HG02973 (cell line): ENCODE data around the gene ASTE1.
"Not testable (repeated sequence)": the region's sequence is repeated elsewhere in the genome, so short reads cannot be mapped to it uniquely, and the experiment has no call there.

Source experiments
- ATAC-seq: cut with Tn5 transposase; IDR thresholded peaks from one replicate; pipeline ENCODE4 v1.9.1; 2021; ENCODE audit warnings: moderate library complexity; ENCODE audit not compliant: unreplicated experiment

The ASTE1 gene, protein sequence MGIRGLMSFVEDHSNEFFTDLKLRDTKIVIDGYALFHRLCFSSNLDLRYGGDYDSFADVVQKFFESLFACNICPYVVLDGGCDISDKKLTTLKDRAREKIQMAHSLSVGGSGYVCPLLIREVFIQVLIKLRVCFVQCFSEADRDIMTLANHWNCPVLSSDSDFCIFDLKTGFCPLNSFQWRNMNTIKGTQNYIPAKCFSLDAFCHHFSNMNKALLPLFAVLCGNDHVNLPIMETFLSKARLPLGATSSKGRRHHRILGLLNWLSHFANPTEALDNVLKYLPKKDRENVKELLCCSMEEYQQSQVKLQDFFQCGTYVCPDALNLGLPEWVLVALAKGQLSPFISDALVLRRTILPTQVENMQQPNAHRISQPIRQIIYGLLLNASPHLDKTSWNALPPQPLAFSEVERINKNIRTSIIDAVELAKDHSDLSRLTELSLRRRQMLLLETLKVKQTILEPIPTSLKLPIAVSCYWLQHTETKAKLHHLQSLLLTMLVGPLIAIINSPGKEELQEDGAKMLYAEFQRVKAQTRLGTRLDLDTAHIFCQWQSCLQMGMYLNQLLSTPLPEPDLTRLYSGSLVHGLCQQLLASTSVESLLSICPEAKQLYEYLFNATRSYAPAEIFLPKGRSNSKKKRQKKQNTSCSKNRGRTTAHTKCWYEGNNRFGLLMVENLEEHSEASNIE

DNA sequence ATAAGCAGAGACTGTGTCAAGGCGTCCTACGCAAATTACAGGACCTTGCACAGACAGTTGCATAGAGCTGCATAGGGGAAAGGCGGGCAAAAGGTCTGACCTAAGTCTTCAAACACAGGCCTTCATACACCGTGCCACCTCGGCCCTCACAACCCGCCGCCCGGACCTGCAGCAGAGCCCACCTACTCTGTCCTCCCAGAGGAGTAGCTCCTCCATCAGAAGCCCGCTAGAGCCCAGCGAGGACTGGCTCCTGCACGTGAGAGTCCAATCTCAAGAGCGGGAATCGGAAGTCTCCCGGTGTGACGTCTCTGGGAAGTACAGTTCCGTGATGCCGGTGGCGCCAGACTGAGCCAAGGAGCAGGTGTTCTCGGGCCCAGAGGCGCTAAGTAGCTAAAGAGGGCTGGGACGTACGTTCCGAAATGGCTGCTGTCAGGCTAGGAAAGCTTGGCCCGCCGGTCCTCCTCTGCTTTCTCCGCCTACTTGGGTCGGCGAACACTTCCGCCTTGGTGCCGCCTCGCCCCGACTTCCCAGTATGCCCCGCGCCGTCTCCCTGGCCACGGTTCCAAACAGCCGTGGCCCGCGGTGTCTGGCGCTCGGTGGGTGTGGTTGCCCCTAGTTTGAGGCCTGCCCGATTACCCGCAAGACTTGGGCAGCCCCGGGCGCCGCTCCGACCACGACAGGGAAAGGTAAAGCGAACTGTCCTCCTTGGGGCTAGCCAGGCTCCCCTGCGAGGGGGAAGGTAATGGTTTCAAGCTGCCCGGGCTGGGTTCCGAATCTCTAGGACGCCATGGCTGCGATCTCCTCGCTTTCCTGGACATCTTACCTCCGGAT, at the start of gene ASTE1, which contains the start of gene NEK11:
Gene ASTE1, minus strand, starts transcription at position 505 of the 831 bp plus-strand sequence. CDS start 1,519 bp downstream, outside the sequence.
Gene NEK11, plus strand, starts transcription at position 557 of the 831 bp plus-strand sequence. CDS start 2,832 bp downstream, outside the sequence.
- ATAC-seq: peak; percentile 98

DNA sequence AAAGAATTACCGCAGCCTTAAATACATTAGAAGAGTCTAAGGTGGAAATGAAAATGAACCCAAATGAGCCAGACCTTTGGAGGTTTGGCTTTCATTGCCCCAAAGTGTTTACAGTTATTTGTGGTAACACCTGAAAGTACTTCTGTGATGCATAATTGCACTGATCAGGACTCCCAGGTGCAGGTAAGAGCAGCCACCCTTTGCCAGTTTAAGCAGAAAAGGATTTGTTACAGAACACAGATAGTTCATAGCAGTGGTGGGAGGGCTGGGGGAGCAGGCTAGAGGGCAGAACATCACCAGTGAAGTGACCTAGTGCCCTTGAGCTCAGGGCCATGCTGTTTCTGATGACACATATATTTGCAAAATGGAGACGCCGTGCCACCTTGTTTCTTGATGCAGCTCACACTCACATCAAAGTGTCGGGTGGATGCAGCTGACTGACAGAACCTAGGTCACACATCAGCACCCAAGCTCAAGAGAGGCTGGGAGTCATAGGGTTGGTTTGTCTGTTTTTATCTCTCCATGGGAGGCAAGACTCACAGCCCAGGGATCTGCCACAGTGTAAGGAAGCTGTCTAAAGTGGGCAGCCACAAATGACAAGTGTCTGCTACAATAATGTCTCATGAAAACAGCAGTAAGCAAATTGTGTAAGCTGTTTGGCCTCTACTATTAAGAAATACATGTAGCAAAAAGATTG, 49.2 kb upstream of the ASTE1 start:
- ATAC-seq: no peak

DNA sequence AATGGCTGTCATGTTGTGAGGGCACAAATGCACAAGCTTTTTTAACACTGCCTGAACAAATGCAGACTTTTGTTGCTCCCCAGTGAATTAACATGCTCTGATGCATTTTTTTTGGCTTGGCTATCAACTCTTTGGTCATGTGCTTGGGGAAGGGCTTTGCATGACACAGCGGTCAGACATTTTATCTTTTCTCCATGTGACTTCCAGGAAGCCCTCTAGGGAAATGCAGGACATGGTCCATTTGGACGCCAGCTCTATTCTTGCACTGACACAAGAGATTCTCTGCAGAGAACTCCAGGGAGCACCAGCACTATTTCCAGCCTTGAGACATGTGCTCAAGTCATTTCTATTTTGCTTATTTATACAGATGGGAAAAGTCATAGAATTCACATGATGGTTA, 46.2 kb upstream of the ASTE1 start:
- ATAC-seq: no peak

DNA sequence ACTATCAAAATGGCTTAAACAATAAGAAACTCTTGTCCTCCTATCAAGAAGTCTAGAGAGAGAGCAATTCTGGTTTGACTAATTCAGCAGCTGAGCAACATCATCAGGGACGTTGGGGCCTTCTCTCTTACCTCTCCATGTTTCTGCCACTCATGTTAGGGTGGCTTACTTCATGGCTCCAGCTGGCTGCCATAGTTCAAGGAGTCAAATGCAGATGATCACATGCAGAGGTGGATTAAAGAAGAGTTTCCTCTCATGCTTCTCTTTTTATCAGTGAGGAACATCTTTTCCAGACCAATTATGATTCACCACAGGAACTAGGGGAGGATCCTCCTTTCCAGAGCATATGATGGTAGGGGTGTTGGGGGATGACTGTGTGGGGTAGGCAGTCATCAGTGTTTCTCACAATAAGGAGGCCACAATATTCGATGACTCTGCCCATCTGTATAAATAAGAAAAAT, 45.5 kb upstream of the ASTE1 start:
- no peak for ATAC-seq

DNA sequence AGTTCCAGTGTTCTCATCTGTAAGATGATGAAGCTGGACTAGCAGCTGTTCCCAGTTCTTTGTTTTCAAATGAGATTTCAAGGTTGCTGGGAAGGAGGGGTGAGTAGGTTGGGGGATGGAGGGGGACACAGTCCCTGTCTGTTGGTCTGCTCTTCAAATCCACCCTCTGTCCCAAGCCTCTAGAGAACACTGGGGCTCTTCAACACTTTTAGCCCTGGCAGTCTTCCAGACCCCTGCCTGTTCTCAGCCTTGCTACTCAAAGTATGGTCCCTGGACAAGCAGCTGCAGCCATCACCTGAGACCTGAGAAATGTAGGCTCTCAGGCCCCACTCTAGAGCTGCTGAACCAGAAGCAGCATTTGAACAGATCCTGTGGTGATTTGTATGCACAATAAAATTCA, 41.4 kb upstream of the ASTE1 start:
- ATAC-seq: no peak

DNA sequence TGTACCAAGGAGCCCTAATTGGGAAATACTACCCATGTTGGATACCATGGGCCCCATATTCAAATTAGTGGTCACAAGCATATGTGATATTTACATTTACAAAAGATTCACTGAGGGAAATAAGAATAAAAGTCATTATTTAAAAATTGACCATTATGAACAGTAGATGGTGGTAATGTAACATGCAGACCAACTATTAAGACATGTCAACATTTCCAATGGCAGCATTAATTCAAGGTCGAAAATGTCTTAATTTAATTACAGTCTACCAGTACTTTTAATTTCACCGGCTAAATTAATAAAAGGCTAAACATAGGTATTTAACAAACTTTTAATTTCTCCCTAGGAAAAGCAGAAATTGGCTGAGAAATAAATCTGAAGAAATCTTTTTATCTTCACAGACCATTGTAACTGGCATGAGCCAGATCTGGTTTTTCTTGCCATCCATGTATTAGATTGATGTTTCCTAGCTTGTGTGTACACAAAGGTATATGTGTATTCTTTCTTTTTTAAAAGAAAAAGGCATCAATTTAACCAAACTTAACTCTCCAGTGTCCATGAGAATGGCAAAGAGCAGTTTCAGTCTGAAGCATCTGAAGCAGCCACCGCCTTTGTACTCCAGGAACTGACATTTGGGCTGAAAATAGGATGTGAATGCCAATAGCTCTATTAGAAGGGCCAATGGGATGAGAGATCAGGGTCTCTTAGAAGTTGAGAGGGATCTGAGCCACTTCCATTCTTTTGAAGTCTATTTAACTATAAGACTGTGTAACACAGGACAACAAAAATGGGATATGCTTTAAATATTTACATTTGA, 26.6 kb upstream of the ASTE1 start:
- no peak for ATAC-seq

DNA sequence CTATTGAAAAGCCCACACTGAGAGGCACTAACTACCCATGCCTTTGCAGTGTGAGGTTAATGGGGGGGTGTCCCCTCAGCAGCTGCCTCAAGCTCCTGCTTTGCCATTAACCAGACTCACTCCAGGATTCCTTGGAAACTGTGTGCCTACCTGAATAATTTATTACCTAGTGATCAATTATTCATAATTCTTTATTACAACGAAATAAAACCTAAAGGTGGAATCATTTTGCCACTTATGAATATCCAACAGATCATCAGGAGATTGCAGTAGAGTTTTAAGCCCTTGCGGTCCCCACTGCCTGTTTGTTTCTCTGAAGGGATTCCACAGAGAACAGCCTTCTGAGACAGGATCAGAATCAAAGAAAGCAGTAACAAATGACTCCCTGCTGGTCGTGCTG, 23.4 kb upstream of the ASTE1 start:
- no peak for ATAC-seq

DNA sequence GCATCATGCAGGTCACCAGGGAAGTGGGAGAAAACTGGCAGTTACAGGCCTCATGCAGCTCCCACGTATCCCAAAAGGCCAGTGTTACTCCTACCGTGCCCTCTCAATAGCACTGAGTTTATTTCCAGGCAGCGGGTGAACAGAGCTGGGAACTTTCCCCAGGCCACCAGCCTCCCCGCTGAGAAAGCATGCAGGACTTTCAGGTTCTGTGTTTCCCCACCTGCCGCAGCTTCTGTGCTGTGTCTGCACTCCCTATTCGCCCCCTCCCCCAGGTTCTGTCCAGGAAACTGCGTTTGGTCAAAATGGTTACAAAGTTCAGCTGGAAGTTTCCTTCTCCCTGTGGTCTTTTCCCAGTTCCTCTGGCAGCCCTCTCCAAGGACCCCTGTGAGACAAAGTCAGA, 21.4 kb upstream of the ASTE1 start:
- ATAC-seq: no peak

DNA sequence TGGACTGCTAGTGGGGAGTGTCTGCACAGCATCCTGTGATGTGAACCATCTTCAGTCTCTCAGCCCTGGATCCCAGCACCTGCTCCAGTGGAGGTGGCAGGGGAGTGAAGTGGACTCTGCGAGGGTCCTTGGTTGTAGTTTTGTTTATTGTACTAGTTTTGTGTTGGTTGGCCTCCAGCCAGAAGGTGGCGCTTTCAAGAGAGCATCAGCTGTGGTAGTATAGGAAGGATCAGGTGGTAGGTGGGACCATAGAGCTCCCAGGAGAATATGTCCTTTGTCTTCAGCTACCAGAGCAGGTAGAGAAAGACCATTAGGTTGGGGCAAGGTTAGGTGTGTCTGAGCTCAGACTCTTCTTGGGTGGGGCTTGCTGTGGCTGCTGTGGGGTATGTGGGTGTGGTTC, 21.0 kb upstream of the ASTE1 start:
- ATAC-seq: no peak

DNA sequence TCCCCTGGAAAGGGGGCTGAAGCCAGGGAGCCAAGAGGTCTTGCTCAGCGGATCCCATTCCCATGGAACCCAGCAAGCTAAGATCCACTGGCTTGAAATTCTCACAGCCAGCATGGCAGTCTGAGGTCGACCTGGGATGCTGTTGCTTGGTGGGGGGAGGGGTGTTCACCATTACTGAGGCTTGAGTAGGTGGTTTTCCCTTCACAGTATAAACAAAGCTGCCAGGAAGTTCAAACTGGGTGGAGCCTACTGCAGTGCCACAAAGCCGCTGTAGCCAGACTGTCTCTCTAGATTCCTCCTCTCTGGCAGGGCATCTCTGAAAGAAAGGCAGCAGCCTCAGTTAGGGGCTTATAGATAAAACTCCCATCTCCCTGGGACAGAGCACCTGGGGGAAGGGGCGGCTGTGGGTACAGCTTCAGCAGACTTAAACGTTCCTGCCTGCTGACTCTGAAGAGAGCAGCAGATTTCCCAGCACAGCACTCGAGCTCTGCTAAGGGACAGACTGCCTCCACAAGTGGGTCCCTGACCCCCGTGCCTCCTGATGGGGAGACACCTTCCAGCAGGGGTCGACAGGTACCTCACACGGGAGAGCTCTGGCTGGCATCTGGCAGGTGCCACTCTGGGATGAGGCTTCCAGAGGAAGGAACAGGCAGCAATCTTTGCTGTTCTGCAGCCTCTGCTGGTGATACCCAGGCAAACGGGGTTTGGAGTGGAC, 15.8 kb upstream of the ASTE1 start:
- ATAC-seq: not testable (repeated sequence)

DNA sequence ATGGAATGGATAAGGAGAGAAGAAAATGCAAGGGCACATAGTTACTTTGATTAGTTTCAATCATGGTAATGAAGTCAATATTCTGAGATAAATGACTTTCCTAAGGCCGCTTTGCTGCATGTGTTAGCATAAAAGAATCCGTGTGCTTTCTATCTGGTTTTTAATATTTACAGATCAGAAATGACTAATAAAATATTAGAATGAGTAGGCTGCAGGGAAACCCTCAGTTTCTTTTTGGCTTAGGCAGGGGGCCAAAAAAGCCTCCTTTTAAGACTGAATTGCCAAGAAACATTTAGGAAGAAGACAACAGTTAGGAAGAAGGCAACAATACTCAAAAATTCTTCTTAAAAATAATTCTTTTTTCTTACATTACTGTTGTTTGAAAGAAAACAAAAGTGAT, 11.7 kb upstream of the ASTE1 start:
- no peak for ATAC-seq

DNA sequence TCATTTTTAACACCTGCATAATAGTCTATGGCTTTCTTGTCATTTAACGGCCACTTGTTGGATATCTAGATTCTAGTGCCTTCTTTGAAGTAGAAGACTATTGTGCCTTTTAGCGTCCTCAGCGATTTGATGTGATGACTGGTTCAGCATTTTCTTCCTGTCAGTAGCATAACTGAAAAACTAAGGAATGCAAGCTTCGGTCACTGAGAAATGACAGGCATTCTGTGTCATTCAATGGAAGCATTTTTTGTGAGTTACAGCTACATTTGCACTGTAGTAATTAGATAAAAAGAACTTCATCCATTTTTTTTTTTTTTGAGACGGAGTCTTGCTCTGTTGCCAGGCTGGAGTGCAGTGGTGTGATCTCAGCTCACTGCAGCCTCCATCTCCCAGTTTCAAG, 10.4 kb upstream of the ASTE1 start:
- ATAC-seq: no peak

DNA sequence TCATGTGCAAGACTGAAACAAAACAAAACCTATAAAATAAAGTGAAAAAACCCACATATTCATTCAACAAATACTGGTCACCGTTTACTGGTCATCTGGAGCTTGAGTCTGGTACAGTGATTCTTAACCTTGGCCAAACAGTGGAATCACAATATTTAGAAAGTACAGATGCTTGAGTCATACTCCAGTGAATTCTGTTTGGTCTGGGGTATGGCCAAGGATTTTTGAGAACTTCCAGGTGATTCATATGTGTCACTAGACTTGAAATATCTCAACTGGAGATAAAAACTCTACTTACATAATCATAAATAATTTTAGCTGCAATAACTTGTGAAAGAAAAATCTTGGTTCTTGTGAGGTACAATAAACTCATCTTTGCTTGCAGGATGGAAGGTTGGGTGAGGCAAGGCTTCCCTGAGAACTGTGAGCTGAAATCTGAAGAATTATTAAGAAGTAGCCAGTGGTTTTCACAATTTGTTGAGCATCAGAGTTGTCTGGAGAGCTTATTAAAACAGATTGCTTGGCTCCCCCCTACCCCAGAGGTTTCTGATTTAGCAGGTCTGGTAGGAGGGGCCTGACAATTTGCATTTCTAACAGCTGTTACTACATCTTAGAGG, 9.7 kb upstream of the ASTE1 start:
- ATAC-seq: no peak

DNA sequence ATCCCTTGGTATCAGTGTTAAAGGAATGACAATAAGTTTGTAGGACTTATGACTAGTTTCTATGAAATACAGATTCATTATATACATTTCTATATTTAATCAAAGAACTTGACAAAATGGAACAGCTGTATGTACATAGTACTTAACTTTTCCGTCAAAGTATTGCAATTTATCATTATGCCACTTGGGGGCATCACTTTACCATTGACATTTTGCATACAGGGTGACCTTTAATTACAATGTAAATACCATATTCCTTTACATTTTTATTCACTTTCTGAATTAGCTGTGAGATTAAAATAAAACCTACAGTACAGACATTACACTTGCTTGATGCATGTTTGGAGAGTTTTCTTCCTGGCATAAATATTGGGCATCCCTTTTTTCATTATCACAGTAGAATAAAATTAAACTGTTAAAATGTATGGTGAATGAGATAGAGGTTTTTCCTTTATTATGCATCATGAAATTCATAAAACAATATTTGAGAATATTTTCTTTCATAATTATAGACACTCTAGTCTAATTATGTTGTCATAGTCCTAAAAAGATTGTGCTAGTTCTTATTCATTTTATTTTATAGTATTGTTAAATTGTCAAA, 7.0 kb upstream of the ASTE1 start:
- ATAC-seq: no peak

DNA sequence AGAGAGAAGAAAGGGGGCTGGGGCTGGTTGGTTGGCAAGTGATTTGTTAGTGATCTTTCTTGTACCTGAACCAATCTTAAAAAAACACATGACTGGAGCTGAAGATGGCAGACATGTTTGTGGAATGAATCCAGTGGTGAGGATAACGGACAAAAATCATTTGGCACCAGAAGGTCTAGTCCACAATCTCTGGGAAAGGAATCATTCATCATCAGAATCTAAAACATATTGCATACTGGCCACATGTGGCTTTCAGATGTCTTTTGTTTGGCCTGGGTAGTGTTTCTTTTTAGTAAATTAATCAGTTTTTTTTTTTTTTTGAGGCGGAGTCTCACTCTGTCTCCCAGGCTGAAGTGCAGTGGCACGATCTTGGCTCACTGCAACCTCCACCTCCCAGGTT, 5.0 kb upstream of the ASTE1 start:
- ATAC-seq: no peak

DNA sequence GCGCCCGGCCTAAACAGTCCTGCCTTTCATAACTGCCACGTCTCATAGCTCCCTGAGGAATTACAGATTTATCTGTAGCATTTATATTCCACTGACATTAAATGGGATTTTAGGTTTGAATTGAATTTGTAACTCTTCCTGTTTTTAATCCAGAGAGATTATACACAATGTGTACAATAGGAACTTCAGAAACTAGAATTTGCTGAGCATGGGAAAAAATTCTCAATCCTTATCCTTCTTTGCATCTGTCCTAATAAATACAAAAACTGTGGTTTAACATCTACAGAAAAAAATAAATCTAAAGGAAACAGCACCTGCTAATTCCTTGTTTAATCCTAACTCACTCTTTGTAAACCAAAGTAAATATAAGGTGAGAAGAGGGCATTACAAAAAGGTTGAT, 2.2 kb upstream of the ASTE1 start:
- ATAC-seq: no peak

DNA sequence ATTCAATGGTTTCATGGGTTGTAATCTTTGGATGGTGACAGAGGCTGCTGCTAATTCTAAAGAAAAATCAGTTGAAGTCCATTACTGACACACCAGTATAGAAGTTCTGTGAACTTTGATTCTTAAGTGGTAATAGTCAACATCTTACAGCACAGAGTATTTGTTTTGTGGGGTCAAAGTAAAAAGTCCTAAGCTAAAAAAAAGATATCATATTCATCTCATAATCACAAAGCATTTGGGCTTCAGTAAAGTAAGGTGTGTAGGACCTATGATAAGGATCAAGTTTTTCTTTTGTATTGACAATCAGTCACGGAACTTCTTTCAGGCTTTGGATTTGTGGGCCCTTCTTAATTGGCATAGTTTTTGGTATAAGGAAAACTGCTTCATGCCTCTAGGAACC, 1.1 kb downstream of the ASTE1 start:
- ATAC-seq: no peak

DNA sequence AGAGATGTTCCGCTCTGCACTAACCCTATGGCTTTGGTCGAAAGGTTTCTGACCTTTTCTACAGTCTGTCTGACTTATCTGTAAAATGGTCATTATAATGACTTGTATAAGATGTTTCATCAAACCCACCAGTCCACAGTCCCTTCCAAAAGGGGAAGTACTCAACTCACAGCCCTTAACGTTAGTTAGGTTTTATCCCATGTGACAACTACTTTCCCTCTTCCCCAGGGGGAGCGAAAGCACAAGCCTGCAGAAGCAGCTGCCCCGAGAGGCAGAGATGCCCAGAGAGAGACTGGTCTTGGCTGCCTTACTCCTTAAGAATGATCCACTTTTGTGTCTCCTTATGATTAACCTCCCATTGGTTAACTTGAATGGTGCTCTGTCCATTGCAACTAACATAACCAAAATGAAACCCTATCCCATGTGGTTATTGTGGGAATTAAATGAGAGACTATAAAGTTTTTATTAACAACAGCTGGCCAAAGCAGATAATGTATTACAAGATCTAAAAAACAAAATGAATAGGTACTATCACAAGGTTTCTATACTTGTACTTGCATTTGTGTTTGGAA, 6.4 kb downstream of the ASTE1 start:
- no peak for ATAC-seq
